Brain microvascular endothelial cell (primary cell): ENCODE data around the gene MEG3.

Experiments used
- DNase-seq: peaks from one replicate; pipeline ENCODE4 v3.0.0-alpha.2; 2020
- H3K27ac ChIP-seq: fragments of 250-450 bp; sonication (Bioruptor Pico); 2 replicates; pipeline ENCODE4 v1.5.1; 2020; ENCODE audit warnings: mild to moderate bottlenecking, moderate library complexity
- H3K27me3 ChIP-seq: fragments of 250-450 bp; sonication (Bioruptor Pico); replicated peaks from 2 replicates; pipeline ENCODE4 v1.5.1; 2020; ENCODE audit warnings: mild to moderate bottlenecking
- H3K36me3 ChIP-seq: fragments of 250-450 bp; sonication (Bioruptor Pico); replicated peaks from 2 replicates; pipeline ENCODE4 v1.5.1; 2020; ENCODE audit warnings: mild to moderate bottlenecking
- H3K4me3 ChIP-seq: 2 replicates; pipeline ENCODE4 v1.5.1; 2011; ENCODE audit warnings: low read depth, mild to moderate bottlenecking, control low read depth, low read length, moderate library complexity
- CTCF ChIP-seq: IDR thresholded peaks from 2 replicates; pipeline ENCODE4 v1.5.1; 2011; ENCODE audit warnings: low read depth, mild to moderate bottlenecking, moderate library complexity, low read length, control low read depth, inconsistent platforms; ENCODE audit errors: missing control alignments
- in situ Hi-C: cut with HindIII; loops from 2 replicates; pipeline ENCODE4 v1.10.0; 2017; ENCODE audit warnings: low sequenced_read_pairs, low pct_ligation_motif_present

The MEG3 gene

GRCh38 chr14:100871234-100872186 lies 45.6 kb downstream of the MEG3 start:
- Histone ChIP-seq H3K36me3 (peaks cover 17% of the 10 kb centered on the region), H3K27ac (peak overlapping the region; percentile 54), H3K27me3 (no peaks in the 10 kb centered on the region), H3K4me3 (no peak overlapping the region)
- DNase-seq: peak; percentile 81
- in situ Hi-C loops: no loop called here
- no peak for TF ChIP-seq CTCF

GRCh38 chr14:100872259-100873095 lies 46.6 kb downstream of the MEG3 start:
- H3K4me3 ChIP-seq: no peak overlapping the region
- H3K27ac ChIP-seq: peak overlapping the region; percentile 54
- in situ Hi-C loops: no loop called here
- peaks cover 16% of the 10 kb centered on the region for H3K36me3 ChIP-seq
- no peak for TF ChIP-seq CTCF
- no peaks in the 10 kb centered on the region for H3K27me3 ChIP-seq
- DNase-seq: peak; percentile 12

- in situ Hi-C loops: no loop called here
- Histone ChIP-seq H3K4me3 (no peak overlapping the region), H3K36me3 (peaks cover 13% of the 10 kb centered on the region), H3K27me3 (no peaks in the 10 kb centered on the region), H3K27ac (no peak overlapping the region)
- DNase-seq: no peak
- TF ChIP-seq CTCF: no peak
Observed at GRCh38 chr14:100873096-100873482, 47.2 kb downstream of the MEG3 start.

GRCh38 chr14:100874051-100874410 lies 48.1 kb downstream of the MEG3 start:
- Histone ChIP-seq H3K36me3 (peaks cover 9% of the 10 kb centered on the region), H3K4me3 (no peak overlapping the region), H3K27ac (no peak overlapping the region), H3K27me3 (no peaks in the 10 kb centered on the region)
- in situ Hi-C loops: no loop called here
- no peak for TF ChIP-seq CTCF
- no peak for DNase-seq

GRCh38 chr14:100874411-100875091 lies 48.6 kb downstream of the MEG3 start:
- TF ChIP-seq CTCF: no peak
- Histone ChIP-seq H3K4me3 (no peak overlapping the region), H3K27me3 (no peaks in the 10 kb centered on the region), H3K36me3 (peaks cover 9% of the 10 kb centered on the region), H3K27ac (no peak overlapping the region)
- in situ Hi-C loops: no loop called here
- no peak for DNase-seq
